ENCODE measurements around the gene TAF1B. TPM values are rescaled to one million over a fixed set of nuclear protein-coding genes. Genes with fewer than 3 reads are reported as not detected.

TAF1B gene
- total RNA-seq, 1 experiment from 2014 or later = 35.2 TPM

DNA sequence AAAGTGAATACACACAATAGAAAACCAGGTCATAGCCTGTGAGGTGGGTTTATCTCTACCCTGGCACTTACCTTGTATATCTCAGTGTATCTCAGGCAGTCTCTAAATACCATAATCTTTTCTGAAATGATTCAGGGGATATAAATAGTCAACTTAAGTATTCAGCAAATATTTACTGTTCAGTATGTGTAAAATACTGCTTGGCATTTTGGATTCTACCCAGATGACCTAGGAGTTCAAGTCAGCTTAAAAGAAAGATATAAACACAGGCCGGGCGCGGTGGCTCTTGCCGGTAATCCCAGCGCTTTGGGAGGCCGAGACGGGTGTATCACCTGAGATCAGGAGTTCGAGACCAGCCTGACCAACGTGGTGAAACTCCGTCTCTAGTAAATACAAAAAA is 132.1 kb downstream of the TAF1B start:
- intact Hi-C loops (cut with micrococcal nuclease; ENCODE audit: unreplicated experiment) (no loop called here), in situ Hi-C loops (cut with HindIII; ENCODE audit: low pct_unique_long_range_greater_than_20kb, low sequenced_read_pairs) (no loop called here)
- TF ChIP-seq, protein P1, sequence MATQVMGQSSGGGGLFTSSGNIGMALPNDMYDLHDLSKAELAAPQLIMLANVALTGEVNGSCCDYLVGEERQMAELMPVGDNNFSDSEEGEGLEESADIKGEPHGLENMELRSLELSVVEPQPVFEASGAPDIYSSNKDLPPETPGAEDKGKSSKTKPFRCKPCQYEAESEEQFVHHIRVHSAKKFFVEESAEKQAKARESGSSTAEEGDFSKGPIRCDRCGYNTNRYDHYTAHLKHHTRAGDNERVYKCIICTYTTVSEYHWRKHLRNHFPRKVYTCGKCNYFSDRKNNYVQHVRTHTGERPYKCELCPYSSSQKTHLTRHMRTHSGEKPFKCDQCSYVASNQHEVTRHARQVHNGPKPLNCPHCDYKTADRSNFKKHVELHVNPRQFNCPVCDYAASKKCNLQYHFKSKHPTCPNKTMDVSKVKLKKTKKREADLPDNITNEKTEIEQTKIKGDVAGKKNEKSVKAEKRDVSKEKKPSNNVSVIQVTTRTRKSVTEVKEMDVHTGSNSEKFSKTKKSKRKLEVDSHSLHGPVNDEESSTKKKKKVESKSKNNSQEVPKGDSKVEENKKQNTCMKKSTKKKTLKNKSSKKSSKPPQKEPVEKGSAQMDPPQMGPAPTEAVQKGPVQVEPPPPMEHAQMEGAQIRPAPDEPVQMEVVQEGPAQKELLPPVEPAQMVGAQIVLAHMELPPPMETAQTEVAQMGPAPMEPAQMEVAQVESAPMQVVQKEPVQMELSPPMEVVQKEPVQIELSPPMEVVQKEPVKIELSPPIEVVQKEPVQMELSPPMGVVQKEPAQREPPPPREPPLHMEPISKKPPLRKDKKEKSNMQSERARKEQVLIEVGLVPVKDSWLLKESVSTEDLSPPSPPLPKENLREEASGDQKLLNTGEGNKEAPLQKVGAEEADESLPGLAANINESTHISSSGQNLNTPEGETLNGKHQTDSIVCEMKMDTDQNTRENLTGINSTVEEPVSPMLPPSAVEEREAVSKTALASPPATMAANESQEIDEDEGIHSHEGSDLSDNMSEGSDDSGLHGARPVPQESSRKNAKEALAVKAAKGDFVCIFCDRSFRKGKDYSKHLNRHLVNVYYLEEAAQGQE (IDR thresholded peaks at IDR 0.05; ENCODE audit: insufficient read depth in 1 of 2, low read depth in 2 of 2, low read length in 1 of 2) = no peak
- TF ChIP-seq, protein P2, sequence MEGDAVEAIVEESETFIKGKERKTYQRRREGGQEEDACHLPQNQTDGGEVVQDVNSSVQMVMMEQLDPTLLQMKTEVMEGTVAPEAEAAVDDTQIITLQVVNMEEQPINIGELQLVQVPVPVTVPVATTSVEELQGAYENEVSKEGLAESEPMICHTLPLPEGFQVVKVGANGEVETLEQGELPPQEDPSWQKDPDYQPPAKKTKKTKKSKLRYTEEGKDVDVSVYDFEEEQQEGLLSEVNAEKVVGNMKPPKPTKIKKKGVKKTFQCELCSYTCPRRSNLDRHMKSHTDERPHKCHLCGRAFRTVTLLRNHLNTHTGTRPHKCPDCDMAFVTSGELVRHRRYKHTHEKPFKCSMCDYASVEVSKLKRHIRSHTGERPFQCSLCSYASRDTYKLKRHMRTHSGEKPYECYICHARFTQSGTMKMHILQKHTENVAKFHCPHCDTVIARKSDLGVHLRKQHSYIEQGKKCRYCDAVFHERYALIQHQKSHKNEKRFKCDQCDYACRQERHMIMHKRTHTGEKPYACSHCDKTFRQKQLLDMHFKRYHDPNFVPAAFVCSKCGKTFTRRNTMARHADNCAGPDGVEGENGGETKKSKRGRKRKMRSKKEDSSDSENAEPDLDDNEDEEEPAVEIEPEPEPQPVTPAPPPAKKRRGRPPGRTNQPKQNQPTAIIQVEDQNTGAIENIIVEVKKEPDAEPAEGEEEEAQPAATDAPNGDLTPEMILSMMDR (IDR thresholded peaks at IDR 0.05) = no peak
- TF ChIP-seq TCF7L2 (IDR thresholded peaks at IDR 0.05; ENCODE audit: low read depth, low read length) (no peak), SIN3A (IDR thresholded peaks at IDR 0.05; ENCODE audit: borderline replicate concordance, insufficient read depth, low read depth, low read length) (no peak), POLR2AphosphoS5 (IDR thresholded peaks at IDR 0.05; ENCODE audit: low read depth, low read length) (no peak)
- ATAC-seq (peak; percentile 70), DNase-seq (ENCODE audit: low read depth, low spot score) (peak; percentile 63)
- no peak overlapping the region for H3K4me3 ChIP-seq (ENCODE audit: low read depth in 2 of 2, low read length in 2 of 2)
- no peak overlapping the region; the same call in 1 of the 2 replicates for H3K27ac ChIP-seq (ENCODE audit: low read length)
- POLR2A ChIA-PET = interaction anchor here (0.6 kb wide), 1 partner anchor 66 kb away, joined by 11 read pairs; no protein-coding TSS in a partner anchor
- no peaks in the 10 kb centered on the region for H3K9me3 ChIP-seq (ENCODE audit: control insufficient read depth, insufficient read depth, low read depth, low read length)
- H3K36me3 ChIP-seq (ENCODE audit: control insufficient read depth, insufficient read depth, low read length) = no peaks in the 10 kb centered on the region
- CTCF ChIA-PET = interaction anchor here (1.0 kb wide), 1 partner anchor 9 kb away, joined by 6 read pairs; no protein-coding TSS in a partner anchor
- H3K4me1 ChIP-seq (ENCODE audit: control insufficient read depth, insufficient read depth, low read length) = peaks cover 35% of the 10 kb centered on the region
- BruUV-seq (replicated peaks) = no TSS peak
- no peaks in the 10 kb centered on the region for H3K27me3 ChIP-seq (ENCODE audit: control insufficient read depth, insufficient read depth, low read length)

DNA sequence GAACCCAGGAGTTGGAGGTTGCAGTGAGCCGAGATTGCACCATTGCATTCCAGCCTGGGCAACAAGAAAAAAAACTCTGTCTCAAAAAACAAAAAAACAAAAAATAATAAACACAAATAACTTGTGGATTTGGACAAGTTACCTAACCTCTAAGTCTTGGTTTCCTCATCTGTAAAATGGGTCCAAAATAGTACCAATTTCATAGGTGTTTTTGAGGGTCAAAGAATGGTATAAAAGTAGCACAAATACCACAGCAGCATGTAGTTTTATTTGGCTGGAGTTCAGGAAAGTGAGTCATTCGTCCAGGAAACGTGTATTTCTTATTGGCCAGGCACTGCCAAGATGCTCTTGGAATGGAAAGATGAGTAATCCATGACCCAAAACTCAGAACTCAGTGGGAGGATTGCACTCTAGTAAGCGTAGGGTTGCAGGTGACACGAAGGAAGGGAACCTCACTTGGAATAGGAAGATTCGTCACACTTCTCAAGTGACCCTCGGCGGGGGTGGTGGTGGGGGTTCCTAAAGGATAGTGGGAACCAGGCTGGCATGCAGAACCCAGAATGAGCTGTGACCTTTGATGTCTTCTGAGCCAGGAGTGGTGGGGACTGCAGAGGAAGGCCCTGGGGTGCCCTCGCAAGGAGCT is 132.7 kb downstream of the TAF1B start:
- BruUV-seq (replicated peaks) = no TSS peak
- CTCF ChIA-PET = no interaction called here
- intact Hi-C loops (cut with micrococcal nuclease; ENCODE audit: unreplicated experiment) (no loop called here), in situ Hi-C loops (cut with HindIII; ENCODE audit: low pct_unique_long_range_greater_than_20kb, low sequenced_read_pairs) (no loop called here)
- TF ChIP-seq TCF7L2 (IDR thresholded peaks at IDR 0.05; ENCODE audit: low read depth, low read length) (no peak), SIN3A (IDR thresholded peaks at IDR 0.05; ENCODE audit: borderline replicate concordance, insufficient read depth, low read depth, low read length) (no peak), POLR2AphosphoS5 (IDR thresholded peaks at IDR 0.05; ENCODE audit: low read depth, low read length) (no peak)
- TF ChIP-seq, protein P2 (IDR thresholded peaks at IDR 0.05) = no peak
- TF ChIP-seq, protein P1 (IDR thresholded peaks at IDR 0.05; ENCODE audit: insufficient read depth in 1 of 2, low read depth in 2 of 2, low read length in 1 of 2) = no peak
- Histone ChIP-seq H3K4me3 (ENCODE audit: low read depth in 2 of 2, low read length in 2 of 2) (no peak overlapping the region), H3K27ac (ENCODE audit: low read length) (no peak overlapping the region; the same call in 1 of the 2 replicates), H3K27me3 (ENCODE audit: control insufficient read depth, insufficient read depth, low read length) (no peaks in the 10 kb centered on the region), H3K9me3 (ENCODE audit: control insufficient read depth, insufficient read depth, low read depth, low read length) (no peaks in the 10 kb centered on the region), H3K36me3 (ENCODE audit: control insufficient read depth, insufficient read depth, low read length) (no peaks in the 10 kb centered on the region), H3K4me1 (ENCODE audit: control insufficient read depth, insufficient read depth, low read length) (peaks cover 35% of the 10 kb centered on the region)
- ATAC-seq (peak; percentile 90), DNase-seq (ENCODE audit: low read depth, low spot score) (peak; percentile 96)
- POLR2A ChIA-PET = no interaction called here
